ENCODE results near the gene R3HDM2.
"Not testable (repeated sequence)": the region's sequence is repeated elsewhere in the genome, so short reads cannot be mapped to it uniquely, and the experiment has no call there.

The R3HDM2 gene

GRCh38 chr12:57452937-57453509 lies 22.2 kb upstream of the R3HDM2 start:
- DNase-seq (ENCODE audit: low read depth): no peak

- DNase-seq (ENCODE audit: low read depth): no peak
Measured at GRCh38 chr12:57452181-57452936, 21.5 kb upstream of the R3HDM2 start.

GRCh38 chr12:57451233-57451778 lies 20.5 kb upstream of the R3HDM2 start:
- no peak for DNase-seq (ENCODE audit: low read depth)

DNA sequence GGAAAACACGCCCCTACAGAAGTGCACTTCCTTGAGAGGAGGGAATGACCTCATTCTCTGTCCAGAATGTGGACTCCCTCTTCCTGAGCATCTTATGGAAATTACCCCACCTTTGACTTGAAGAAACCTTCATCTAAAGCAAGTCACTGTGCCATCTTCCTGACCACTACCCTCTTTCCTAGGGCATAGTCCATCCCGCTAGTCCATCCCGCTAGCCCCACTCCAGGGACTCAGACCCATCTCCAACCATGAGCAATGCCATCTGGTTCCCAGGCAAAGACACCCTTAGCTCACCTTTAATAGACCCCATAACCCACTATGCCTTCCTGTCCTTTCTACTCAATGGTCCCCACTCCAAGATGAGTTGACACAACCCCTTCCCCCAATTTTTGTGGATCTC lies 19.2 kb upstream of the R3HDM2 start:
- DNase-seq (ENCODE audit: low read depth): no peak

DNA sequence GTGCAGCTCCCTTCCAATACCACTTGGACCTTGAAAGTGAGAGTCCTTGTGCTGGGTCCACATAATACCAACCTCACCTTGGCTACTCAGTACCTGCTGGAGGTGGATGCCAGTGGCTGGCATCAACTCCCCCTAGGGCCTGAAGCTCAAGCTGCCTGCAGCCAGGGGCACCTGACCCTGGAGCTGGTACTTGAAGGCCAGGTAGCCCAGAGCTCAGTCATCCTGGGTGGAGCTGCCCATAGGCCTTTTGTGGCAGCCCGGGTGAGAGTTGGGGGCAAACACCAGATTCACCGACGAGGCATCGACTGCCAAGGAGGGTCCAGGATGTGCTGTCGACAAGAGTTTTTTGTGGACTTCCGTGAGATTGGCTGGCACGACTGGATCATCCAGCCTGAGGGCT lies 18.5 kb upstream of the R3HDM2 start:
- no peak for DNase-seq (ENCODE audit: low read depth)

GRCh38 chr12:57448669-57449068 lies 17.8 kb upstream of the R3HDM2 start:
- DNase-seq (ENCODE audit: low read depth): no peak

DNA sequence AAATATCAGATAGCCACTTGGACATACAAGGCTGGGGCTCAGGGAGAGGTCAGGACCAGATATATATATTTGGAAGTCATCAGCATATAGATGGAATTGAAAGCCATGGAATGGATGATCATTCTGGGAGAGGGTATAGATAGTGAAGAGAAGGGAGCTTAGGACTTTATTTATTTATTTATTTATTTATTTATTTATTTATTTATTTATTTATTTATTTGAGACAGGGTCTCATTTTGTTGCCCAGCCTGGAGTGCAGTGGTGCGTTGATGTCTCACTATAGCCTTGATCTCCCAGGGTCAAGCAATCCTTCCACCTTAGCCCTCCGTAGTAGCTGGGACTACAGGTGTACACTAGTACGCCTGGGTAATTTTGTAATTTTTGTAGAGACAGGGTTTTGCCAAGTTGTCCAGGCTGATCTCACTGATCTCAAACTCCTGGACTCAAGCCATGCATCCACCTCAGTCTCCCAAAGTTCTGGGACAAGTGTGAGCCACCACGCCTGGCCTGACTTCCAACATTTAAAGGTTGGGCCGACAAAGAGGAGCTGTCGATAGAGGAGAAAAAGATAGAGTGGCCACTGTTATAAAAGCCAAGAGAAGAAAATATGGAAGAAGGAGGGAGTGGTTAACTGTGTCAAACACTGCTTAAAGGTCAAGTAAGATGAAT lies 15.6 kb upstream of the R3HDM2 start:
- DNase-seq (ENCODE audit: low read depth): no peak

- DNase-seq (ENCODE audit: low read depth): no peak
Measured at GRCh38 chr12:57444744-57445143, 13.9 kb upstream of the R3HDM2 start.

DNA sequence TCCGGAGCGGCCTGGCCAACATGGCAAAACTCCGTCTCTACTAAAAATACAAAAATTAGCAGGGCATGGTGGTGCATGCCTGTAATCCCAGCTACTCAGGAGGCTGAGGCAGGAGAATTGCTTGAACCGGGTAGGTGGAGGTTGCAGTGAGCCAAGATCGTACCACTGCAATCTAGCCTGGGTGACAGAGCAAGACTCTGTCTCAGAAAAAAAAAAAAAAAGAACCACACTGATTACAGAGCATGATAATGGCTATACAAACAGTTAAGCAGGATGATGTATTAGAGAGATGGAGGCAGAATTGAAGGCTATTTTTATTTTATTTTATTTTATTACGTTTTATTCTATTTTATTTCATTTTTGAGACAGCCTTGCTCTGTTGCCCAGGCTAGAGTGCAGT lies 13.5 kb upstream of the R3HDM2 start:
- DNase-seq (ENCODE audit: low read depth): not testable (repeated sequence)

DNA sequence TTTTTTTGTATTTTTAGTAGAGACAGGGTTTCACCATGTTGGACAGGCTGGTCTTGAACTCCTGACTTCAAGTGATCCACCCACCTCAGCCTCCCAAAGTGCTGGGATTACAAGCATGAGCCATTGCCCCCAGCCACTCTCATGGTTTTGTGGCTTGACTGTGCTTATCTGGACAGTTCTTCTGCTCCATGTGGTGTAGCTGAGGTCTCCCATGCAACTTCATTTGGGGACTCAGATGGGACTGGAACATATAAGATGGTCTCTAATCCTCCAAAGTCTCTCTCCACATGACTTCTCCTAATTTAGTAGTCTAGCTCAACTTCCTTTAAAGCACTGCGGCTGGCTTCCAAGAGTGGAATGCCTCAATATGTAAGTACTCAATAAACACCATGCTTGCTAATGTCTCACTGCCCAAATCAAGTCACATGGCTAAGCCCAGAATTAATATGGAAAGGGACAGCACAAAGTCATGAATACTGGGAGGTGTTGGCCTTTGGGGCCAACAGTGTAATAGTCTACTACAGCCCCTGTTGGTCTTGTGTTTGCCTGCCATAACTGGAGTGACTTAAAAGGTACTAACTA lies 11.1 kb upstream of the R3HDM2 start:
- DNase-seq (ENCODE audit: low read depth): no peak

- DNase-seq (ENCODE audit: low read depth): not testable (repeated sequence)
Measured at GRCh38 chr12:57441393-57441792, 10.6 kb upstream of the R3HDM2 start.

DNA sequence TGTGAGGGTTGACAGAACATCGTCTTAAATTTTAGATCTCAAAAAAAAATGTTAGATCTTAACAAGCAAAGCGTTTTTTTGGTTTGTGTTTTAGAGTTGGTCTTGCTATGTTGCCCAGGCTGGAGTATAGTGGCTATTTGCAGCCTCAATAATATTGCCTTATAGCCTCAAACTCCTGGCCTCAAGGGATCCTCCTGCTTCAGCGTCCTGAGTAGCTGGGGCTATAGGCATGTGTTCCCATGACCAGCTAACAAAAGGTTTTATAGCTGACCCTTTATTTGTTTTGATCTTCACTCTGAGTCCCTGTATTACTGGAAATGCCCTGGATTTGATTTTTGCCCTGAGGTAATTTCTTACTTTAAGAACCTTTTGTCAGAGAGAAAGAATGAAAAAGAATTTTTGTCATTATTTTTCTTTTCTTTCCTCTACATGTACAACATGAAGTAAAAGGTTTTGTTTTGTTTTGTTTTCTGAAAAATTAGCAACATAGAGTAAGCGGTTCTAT lies 9.0 kb upstream of the R3HDM2 start:
- DNase-seq (ENCODE audit: low read depth): no peak

- DNase-seq (ENCODE audit: low read depth): no peak
Measured at GRCh38 chr12:57438400-57438799, 7.6 kb upstream of the R3HDM2 start.

GRCh38 chr12:57435293-57435692 lies 4.5 kb upstream of the R3HDM2 start:
- DNase-seq (ENCODE audit: low read depth): no peak

GRCh38 chr12:57434517-57435223 lies 3.8 kb upstream of the R3HDM2 start, which contains the start of gene INHBC:
Gene INHBC (plus strand): TSS chr12:57434784. CDS start chr12:57434887, 103 bp downstream.
- DNase-seq (ENCODE audit: low read depth): no peak

- DNase-seq (ENCODE audit: low read depth): no peak
Measured at GRCh38 chr12:57433370-57433769, 2.5 kb upstream of the R3HDM2 start.

DNA sequence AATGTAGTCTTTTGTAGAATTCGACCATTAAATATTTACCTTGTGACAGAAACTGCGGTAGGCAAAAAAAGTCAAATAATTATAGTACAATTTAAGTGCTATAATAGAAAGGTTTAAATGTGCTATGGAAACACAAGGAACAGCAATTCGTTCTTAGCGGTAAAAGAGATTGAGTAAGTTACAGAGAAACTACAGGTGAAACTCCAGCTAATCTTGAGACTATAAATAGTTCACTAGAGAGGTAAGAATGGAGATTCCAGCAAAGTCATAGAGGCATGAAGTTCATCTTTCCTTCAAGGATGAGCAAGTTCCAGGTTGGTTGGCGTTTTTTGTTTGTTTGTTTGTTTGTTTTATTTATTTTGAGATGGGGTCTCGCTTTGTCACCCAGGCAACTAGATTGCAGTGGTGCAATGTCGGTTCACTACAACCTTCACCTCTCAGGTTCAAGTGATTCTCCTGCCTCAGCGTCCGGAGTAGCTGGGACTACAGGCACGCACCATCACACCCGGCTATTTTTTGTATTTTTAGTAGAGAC lies 878 bp upstream of the R3HDM2 start:
- no peak for DNase-seq (ENCODE audit: low read depth)

DNA sequence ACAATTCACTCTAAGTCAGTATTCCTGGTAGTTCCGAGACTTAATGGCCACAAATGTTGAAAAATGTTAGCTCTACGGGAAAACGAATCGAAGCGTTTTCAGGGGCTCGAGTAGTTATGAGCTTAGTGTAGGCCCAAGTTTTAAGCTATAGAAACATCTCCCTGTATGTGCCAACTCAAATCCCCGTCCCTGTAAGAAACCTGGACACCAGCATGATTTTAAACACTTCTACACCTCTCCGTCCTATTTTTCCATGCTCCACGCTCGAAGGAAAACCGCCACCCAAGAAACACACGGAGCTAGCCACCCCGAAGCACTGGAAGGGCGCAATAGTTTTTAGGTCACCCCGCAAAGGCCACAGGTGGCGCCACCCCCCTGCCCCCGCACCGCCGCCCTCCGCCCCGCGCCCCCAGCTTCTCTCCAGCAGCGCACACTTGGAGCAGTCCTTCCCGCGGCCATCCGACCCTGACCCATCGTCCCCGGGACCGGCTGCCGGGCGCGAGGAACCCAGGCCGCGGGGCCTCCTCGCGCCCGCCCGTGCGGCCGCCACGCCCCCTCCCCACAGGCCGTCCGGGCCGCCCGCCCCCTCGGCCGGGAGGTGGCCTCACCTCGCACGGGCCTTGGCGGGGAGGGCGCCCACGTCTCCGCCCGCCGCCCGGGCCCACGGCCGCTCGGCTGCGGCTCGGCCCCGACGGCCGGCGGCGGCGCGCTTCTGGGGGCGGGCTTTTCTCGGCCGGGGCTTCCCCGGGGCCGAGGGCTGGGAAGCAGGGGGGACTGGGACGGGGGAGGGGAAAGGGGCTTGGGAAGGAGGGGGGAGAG lies 522 bp downstream of the R3HDM2 start:
- DNase-seq (ENCODE audit: low read depth): no peak

DNA sequence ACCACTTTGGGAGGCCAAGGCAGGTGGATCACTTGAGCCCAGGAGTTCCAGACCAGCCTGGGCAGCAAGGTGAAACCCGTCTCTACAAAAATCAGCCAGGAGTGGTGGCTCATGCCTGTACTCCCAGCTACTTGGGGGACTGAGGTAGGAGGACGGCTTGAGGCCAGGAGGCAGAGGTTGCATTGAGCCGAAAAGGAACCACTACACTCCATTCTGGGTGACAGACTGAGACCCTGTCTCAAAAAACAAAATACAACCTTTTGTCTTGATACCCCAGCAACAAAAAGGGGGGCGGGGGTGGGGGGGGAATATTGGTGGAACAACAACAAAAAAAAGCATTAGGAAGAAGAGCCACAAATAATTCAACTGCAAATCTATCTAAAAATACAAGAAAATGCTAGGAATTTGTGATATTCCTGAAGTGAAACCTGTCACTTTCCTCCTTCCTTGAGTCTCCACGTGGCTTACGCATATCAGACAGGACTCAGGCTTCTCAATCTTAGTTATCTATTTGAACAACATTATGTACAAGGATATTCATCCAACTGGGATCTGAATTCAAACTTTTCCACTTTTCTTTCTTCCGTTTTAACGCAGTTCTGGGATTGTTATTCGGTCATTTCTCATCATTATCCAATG lies 1.3 kb downstream of the R3HDM2 start:
- DNase-seq (ENCODE audit: low read depth): no peak

GRCh38 chr12:57428965-57429364 lies 1.9 kb downstream of the R3HDM2 start:
- DNase-seq (ENCODE audit: low read depth): no peak
